ENCODE measurements around the gene AKAP12.
A peak's percentile ranks its signal among the peaks of the same experiment; 100 is the strongest.

Gene AKAP12

GRCh38 chr6:151284012-151284411, 44.2 kb downstream of the AKAP12 start:
- DNase-seq: no peak

GRCh38 chr6:151284548-151285017, 44.8 kb downstream of the AKAP12 start:
- peak in 1 of 5 donors; percentile 15 for DNase-seq

GRCh38 chr6:151285122-151285521, 45.4 kb downstream of the AKAP12 start:
- no peak for DNase-seq

GRCh38 chr6:151286214-151286613, 46.4 kb downstream of the AKAP12 start:
- DNase-seq: no peak

GRCh38 chr6:151288712-151289398, 49.1 kb downstream of the AKAP12 start:
- no peak for DNase-seq

GRCh38 chr6:151289399-151290007, 49.7 kb downstream of the AKAP12 start:
- peak in 1 of 5 donors; percentile 45 for DNase-seq

- DNase-seq: no peak
Measured at GRCh38 chr6:151290877-151291721, 51.3 kb downstream of the AKAP12 start.

GRCh38 chr6:151291722-151292059, 51.9 kb downstream of the AKAP12 start:
- DNase-seq: no peak

- DNase-seq: no peak
Measured at GRCh38 chr6:151292974-151293687, 53.4 kb downstream of the AKAP12 start.

GRCh38 chr6:151293688-151294016, 53.9 kb downstream of the AKAP12 start:
- no peak for DNase-seq

GRCh38 chr6:151294561-151295101, 54.9 kb downstream of the AKAP12 start:
- DNase-seq: no peak

GRCh38 chr6:151297886-151298285, 58.1 kb downstream of the AKAP12 start:
- DNase-seq: no peak

GRCh38 chr6:151299011-151299410, 59.2 kb downstream of the AKAP12 start:
- no peak for DNase-seq

GRCh38 chr6:151300267-151300991, 60.7 kb downstream of the AKAP12 start:
- DNase-seq: no peak

GRCh38 chr6:151301547-151301946, 61.8 kb downstream of the AKAP12 start:
- no peak for DNase-seq

- DNase-seq: no peak
Measured at GRCh38 chr6:151303231-151303630, 63.5 kb downstream of the AKAP12 start.

- no peak for DNase-seq
Measured at GRCh38 chr6:151306269-151306783, 66.6 kb downstream of the AKAP12 start.

GRCh38 chr6:151307501-151307900, 67.7 kb downstream of the AKAP12 start:
- no peak for DNase-seq

GRCh38 chr6:151309619-151310018, 69.9 kb downstream of the AKAP12 start:
- DNase-seq: no peak

- no peak for DNase-seq
Measured at GRCh38 chr6:151310279-151310678, 70.5 kb downstream of the AKAP12 start.

GRCh38 chr6:151310852-151311767, 71.3 kb downstream of the AKAP12 start:
- no peak for DNase-seq
